NB4 (cell line): Measurements from ENCODE around the gene LBX1.

Source experiments
- MYC ChIP-seq: IDR thresholded peaks from 2 replicates; pipeline ENCODE4 v1.6.1; 2011; ENCODE audit warnings: low read depth, low read length
- POLR2A ChIP-seq: IDR thresholded peaks from 2 replicates; pipeline ENCODE4 v1.6.1; 2011; ENCODE audit warnings: mild to moderate bottlenecking; ENCODE audit not compliant: insufficient read length; ENCODE audit errors: extremely low read depth
- TF ChIP-seq, protein P1 (sequence below): IDR thresholded peaks from one replicate; pipeline ENCODE4 v1.5.1; 2012; ENCODE audit warnings: low read depth, low read length
- TF ChIP-seq, protein P2 (sequence below): IDR thresholded peaks from 2 replicates; pipeline ENCODE4 v1.6.1; 2011; ENCODE audit warnings: low read depth, low read length

DNA sequence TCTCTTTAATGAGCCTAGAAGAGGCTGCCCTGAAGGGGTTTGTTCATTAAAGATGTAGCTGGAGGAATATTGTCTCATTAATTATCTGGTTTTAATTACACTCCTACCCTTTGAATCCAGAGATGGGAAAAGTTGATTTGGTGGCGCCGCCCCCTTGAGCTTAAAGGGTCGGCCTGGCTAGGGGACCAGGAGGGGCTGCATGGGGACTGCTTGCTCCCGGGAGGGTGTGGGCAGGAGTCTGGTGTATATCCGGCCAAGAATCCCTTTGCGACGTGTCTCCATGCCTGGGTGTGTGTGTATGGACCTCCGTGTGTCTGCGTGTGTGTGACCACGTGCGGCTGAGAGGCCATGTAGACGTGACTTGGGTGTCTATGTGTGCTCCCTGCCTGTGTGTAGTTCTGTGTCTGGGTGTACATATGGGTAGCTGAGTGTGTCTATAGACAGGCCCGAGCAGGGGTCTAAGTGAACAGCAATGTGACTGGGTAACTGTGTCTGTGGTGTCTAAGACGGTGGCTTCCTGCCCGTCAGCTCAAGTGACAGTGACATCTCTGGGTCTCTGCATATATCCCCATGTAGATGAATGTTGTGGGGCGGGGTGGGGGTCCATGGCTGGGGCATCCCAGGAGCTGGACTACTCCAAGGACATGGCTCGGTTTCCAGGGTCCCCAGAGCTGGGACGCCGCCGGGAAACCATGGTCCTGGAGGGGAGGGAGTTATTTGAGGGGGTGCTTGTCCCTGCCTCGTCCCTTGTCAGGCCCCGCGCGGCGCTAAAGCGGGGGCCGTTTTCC, 10.7 kb downstream of the LBX1 start:
- TF ChIP-seq, protein P1, sequence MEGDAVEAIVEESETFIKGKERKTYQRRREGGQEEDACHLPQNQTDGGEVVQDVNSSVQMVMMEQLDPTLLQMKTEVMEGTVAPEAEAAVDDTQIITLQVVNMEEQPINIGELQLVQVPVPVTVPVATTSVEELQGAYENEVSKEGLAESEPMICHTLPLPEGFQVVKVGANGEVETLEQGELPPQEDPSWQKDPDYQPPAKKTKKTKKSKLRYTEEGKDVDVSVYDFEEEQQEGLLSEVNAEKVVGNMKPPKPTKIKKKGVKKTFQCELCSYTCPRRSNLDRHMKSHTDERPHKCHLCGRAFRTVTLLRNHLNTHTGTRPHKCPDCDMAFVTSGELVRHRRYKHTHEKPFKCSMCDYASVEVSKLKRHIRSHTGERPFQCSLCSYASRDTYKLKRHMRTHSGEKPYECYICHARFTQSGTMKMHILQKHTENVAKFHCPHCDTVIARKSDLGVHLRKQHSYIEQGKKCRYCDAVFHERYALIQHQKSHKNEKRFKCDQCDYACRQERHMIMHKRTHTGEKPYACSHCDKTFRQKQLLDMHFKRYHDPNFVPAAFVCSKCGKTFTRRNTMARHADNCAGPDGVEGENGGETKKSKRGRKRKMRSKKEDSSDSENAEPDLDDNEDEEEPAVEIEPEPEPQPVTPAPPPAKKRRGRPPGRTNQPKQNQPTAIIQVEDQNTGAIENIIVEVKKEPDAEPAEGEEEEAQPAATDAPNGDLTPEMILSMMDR: no peak
- TF ChIP-seq POLR2A: no peak
- TF ChIP-seq, protein P2, sequence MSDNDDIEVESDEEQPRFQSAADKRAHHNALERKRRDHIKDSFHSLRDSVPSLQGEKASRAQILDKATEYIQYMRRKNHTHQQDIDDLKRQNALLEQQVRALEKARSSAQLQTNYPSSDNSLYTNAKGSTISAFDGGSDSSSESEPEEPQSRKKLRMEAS: no peak
- no peak for TF ChIP-seq MYC
